PFSK-1 (cell line): ENCODE data around the gene C11orf24.

Experiments
- POLR2AphosphoS5 ChIP-seq: IDR thresholded peaks from 2 replicates; pipeline ENCODE4 v1.6.1; 2012; ENCODE audit warnings: low read depth, mild to moderate bottlenecking, control low read depth, low read length, moderate library complexity
- REST ChIP-seq, 2 experiments: IDR thresholded peaks; 2 replicates each; pipeline versions ENCODE4 v1.6.1 to v1.8.0; 2011 to 2012; ENCODE audit warnings: low read depth in 2 of 2, low read length in 2 of 2, control low read depth in 1 of 2, inconsistent platforms in 1 of 2, mild to moderate bottlenecking in 1 of 2, moderate library complexity in 1 of 2; ENCODE audit not compliant: insufficient read depth in 1 of 2
- SIN3A ChIP-seq: IDR thresholded peaks from 2 replicates; pipeline ENCODE4 v1.6.1; 2012; ENCODE audit warnings: mild to moderate bottlenecking, low read length, moderate library complexity, borderline replicate concordance; ENCODE audit not compliant: insufficient read depth
- TAF1 ChIP-seq: IDR thresholded peaks from 2 replicates; pipeline ENCODE4 v1.6.1; 2012; ENCODE audit warnings: low read length, control low read depth, borderline replicate concordance; ENCODE audit not compliant: insufficient read depth

- TF ChIP-seq POLR2AphosphoS5 (no peak), TAF1 (no peak), REST (IDR thresholded peaks at IDR 0.05; ENCODE audit: insufficient read depth in 1 of 2, low read depth in 2 of 2, low read length in 2 of 2) (no peak), SIN3A (no peak)
Observed at GRCh38 chr11:68306636-68307035, 34.9 kb upstream of the C11orf24 start.
